ENCODE data around the gene CHD6.

GRCh38 chr20:41369673-41370072 is 248.5 kb downstream of the CHD6 start:
- TF ChIP-seq CTCF (IDR thresholded peaks at IDR 0.05) (no peak), POLR2AphosphoS5 (IDR thresholded peaks at IDR 0.05) (no peak)

All from sigmoid colon (tissue), 4 donors.